ENCODE results near the gene SYCP3.

DNA sequence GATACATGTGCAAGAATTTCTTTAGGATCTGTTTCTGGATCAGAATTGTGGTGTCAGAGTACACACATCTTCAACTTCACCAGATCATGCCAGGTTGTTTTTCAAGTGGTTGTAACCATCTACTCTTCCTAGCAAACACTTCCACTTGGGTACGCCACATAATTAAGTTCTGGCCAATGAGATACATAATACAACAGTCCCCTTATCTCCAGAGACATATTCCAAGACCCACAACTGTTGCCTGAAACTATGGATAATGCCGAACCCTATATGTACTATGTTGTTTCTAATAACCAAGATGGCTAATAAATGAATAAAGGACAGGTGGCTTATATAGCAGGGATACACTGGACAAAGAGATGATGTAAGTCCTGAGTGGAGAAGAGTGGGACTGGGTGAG is 44.3 kb downstream of the SYCP3 start:
- TF ChIP-seq, protein P1, sequence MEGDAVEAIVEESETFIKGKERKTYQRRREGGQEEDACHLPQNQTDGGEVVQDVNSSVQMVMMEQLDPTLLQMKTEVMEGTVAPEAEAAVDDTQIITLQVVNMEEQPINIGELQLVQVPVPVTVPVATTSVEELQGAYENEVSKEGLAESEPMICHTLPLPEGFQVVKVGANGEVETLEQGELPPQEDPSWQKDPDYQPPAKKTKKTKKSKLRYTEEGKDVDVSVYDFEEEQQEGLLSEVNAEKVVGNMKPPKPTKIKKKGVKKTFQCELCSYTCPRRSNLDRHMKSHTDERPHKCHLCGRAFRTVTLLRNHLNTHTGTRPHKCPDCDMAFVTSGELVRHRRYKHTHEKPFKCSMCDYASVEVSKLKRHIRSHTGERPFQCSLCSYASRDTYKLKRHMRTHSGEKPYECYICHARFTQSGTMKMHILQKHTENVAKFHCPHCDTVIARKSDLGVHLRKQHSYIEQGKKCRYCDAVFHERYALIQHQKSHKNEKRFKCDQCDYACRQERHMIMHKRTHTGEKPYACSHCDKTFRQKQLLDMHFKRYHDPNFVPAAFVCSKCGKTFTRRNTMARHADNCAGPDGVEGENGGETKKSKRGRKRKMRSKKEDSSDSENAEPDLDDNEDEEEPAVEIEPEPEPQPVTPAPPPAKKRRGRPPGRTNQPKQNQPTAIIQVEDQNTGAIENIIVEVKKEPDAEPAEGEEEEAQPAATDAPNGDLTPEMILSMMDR (conservative IDR thresholded peaks at IDR 0.05 in 1 of 2, IDR thresholded peaks at IDR 0.05 in 1 of 2; ENCODE audit: low read depth in 1 of 2, low read length in 2 of 2), result no peak
- TF ChIP-seq EZH2 (IDR thresholded peaks at IDR 0.05; ENCODE audit: low read length, missing control alignments), result no peak
